Smooth muscle cell (in vitro differentiated cells): ENCODE results near the gene GATA2. TPM values are rescaled to one million over a fixed set of nuclear protein-coding genes. Genes with fewer than 3 reads are reported as not detected.

Experiments used
- DNase-seq: peaks from one replicate; lab custom pipeline; 2025; ENCODE audit not compliant: unreplicated experiment; lab: John Stamatoyannopoulos, UW
- H2AFZ ChIP-seq: fragments of 200-600 bp; sonication (generic); 2 replicates; pipeline ENCODE4 v1.6.0; 2016; ENCODE audit warnings: antibody characterized with exemption, low read depth, mild to moderate bottlenecking
- H3F3A ChIP-seq: fragments of 200-600 bp; sonication (generic); 2 replicates; pipeline ENCODE4 v1.6.0; 2017; ENCODE audit warnings: antibody characterized with exemption, low read depth
- H3K27ac ChIP-seq: fragments of 200-600 bp; sonication (generic); 2 replicates; pipeline ENCODE4 v1.5.1; 2016; ENCODE audit warnings: low read depth, mild to moderate bottlenecking
- H3K27me3 ChIP-seq: fragments of 200-600 bp; sonication (generic); 2 replicates; pipeline ENCODE4 v1.6.1; 2016; ENCODE audit warnings: low read depth, mild to moderate bottlenecking
- H3K36me3 ChIP-seq: fragments of 200-600 bp; sonication (generic); 2 replicates; pipeline ENCODE4 v1.5.1; 2016; ENCODE audit warnings: low read depth
- H3K4me1 ChIP-seq: fragments of 200-600 bp; sonication (generic); 2 replicates; pipeline ENCODE4 v1.5.1; 2016; ENCODE audit warnings: low read depth
- H3K4me2 ChIP-seq: fragments of 200-600 bp; sonication (generic); 2 replicates; pipeline ENCODE4 v1.6.0; 2016; ENCODE audit warnings: mild to moderate bottlenecking
- H3K4me3 ChIP-seq: fragments of 200-600 bp; sonication (generic); 2 replicates; pipeline ENCODE4 v1.5.1; 2016; ENCODE audit warnings: mild to moderate bottlenecking
- H3K79me2 ChIP-seq: fragments of 200-600 bp; sonication (generic); 2 replicates; pipeline ENCODE4 v1.6.0; 2016; ENCODE audit warnings: low read depth, mild to moderate bottlenecking
- H3K9ac ChIP-seq: fragments of 200-600 bp; sonication (generic); 2 replicates; pipeline ENCODE4 v1.6.0; 2016; ENCODE audit warnings: low read depth
- H3K9me3 ChIP-seq: fragments of 200-600 bp; sonication (generic); replicated peaks from 2 replicates; pipeline ENCODE4 v1.5.1; 2016; ENCODE audit warnings: low read depth
- H4K20me1 ChIP-seq: fragments of 200-600 bp; sonication (generic); 2 replicates; pipeline ENCODE4 v1.6.0; 2016; ENCODE audit warnings: low read depth
- WGBS: methylation state at CpG from one replicate; pipeline ENCODE4 v1.1.7; 2016; ENCODE audit warnings: low lambda C conversion rate; 5-methylcytosine and 5-hydroxymethylcytosine counted together
- polyA plus RNA-seq: library from polyadenylated mRNA; unstranded; fragments of >200 nt; fragmentation: Nextera tagmentation; extraction: Ambion mirVana; gene quantifications from 2 replicates; pipeline ENCODE4 v1.2.1, GENCODE V29; 2016
- total RNA-seq: library from RNA; depleted of rRNA; stranded (reverse); fragments of >200 nt; gene quantifications from 2 replicates; pipeline ENCODE4 v1.2.3, GENCODE V29; 2014
- TF ChIP-seq, protein P1 (sequence below): fragments of 200-600 bp; sonication (generic); IDR thresholded peaks from 2 replicates; pipeline ENCODE4 v1.5.1; 2017; ENCODE audit warnings: borderline replicate concordance, mild to moderate bottlenecking, antibody characterized with exemption; ENCODE audit not compliant: insufficient read depth, poor library complexity, severe bottlenecking

Gene GATA2
- total and polyA plus RNA-seq, 2 experiments from 2014 or later = 5.8 to 6.8 TPM

DNA sequence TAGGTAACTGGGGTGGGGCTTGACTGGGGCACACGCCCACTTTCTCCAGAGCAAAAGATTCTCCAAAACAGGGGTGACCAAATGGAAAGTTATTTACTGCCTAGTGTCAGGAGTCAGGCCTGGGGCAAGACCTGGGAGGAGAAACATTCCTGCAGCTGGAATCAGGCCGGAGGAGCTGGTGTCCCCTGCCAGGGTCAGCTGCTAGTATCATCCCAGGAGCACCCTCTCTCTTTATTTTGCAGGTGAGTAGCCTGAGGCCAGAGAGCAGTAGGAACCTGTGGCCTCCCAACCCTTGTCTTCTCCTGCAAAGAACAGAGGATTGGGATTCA, 59.2 kb downstream of the GATA2 start:
- WGBS = 47% methylated on average over 2 of the region's 2 CpGs
- no peak overlapping the region for H3K27ac ChIP-seq

DNA sequence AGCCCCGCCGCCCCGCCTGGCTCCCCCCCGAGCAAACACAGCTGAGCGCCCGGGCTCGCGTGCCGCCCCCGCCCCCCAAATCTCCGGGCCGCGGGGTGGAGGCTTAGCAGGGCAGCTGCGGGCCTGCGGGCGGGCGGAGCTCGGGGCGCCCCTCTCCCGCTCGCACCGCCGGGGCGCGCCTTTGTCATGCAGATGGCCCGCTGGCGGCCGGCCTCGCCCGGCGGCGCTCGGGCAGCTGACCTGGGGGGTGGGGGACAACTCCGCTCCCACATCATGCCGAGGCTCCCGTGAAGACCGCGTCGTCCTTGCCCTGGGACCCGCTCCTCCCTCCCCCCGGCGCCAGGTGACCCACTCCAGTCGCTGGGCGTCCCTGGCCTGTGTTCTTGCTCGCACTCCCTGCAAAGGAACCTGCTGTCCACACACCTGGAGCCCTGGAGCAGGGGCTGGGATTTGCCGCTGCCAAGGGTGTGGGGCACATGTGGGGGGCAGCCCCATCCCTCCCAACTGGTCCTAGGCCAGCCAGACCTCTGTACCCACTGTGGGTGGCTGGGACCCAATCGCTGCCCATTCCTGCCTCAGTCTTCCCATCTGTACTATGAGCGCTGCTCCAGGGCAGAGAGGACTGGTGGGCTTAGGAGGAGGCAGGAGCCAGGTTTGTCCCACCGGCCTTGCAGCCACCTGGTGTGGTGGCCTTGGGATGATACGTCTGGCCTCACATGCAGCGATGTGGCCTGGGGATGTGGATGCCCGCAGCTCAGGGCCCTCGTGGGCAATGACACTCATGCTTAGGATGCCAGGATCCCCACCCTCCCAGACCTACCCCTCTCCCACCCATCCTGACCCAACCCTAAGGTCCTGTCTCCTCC, 59.8 kb downstream of the GATA2 start:
- Histone ChIP-seq H3K9me3 (no peaks in the 10 kb centered on the region), H3K36me3 (no peaks in the 10 kb centered on the region), H3K4me3 (peak overlapping the region; percentile 47), H3K4me1 (peaks cover 4% of the 10 kb centered on the region), H4K20me1 (no peaks in the 10 kb centered on the region), H3K4me2 (peak overlapping the region; percentile 90), H3F3A (peaks cover 4% of the 10 kb centered on the region), H3K9ac (no peak overlapping the region), H3K27ac (no peak overlapping the region), H3K27me3 (peaks cover 38% of the 10 kb centered on the region), H2AFZ (no peak overlapping the region), H3K79me2 (no peaks in the 10 kb centered on the region)
- TF ChIP-seq, protein P1, sequence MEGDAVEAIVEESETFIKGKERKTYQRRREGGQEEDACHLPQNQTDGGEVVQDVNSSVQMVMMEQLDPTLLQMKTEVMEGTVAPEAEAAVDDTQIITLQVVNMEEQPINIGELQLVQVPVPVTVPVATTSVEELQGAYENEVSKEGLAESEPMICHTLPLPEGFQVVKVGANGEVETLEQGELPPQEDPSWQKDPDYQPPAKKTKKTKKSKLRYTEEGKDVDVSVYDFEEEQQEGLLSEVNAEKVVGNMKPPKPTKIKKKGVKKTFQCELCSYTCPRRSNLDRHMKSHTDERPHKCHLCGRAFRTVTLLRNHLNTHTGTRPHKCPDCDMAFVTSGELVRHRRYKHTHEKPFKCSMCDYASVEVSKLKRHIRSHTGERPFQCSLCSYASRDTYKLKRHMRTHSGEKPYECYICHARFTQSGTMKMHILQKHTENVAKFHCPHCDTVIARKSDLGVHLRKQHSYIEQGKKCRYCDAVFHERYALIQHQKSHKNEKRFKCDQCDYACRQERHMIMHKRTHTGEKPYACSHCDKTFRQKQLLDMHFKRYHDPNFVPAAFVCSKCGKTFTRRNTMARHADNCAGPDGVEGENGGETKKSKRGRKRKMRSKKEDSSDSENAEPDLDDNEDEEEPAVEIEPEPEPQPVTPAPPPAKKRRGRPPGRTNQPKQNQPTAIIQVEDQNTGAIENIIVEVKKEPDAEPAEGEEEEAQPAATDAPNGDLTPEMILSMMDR = no peak
- WGBS = 28% methylated on average over 15 of the region's 53 CpGs
- no peak for DNase-seq

More for the DNA sequence above, 59.2 kb downstream of the GATA2 start:
- Histone ChIP-seq H3K9me3 (no peaks in the 10 kb centered on the region), H3K36me3 (no peaks in the 10 kb centered on the region), H3K27me3 (peaks cover 38% of the 10 kb centered on the region), H3K4me2 (no peak overlapping the region), H3F3A (peaks cover 4% of the 10 kb centered on the region), H3K9ac (no peak overlapping the region), H3K79me2 (no peaks in the 10 kb centered on the region), H2AFZ (no peak overlapping the region), H3K4me3 (no peak overlapping the region), H4K20me1 (no peaks in the 10 kb centered on the region), H3K4me1 (peaks cover 4% of the 10 kb centered on the region)
- TF ChIP-seq, protein P1 = no peak
- DNase-seq = no peak

DNA sequence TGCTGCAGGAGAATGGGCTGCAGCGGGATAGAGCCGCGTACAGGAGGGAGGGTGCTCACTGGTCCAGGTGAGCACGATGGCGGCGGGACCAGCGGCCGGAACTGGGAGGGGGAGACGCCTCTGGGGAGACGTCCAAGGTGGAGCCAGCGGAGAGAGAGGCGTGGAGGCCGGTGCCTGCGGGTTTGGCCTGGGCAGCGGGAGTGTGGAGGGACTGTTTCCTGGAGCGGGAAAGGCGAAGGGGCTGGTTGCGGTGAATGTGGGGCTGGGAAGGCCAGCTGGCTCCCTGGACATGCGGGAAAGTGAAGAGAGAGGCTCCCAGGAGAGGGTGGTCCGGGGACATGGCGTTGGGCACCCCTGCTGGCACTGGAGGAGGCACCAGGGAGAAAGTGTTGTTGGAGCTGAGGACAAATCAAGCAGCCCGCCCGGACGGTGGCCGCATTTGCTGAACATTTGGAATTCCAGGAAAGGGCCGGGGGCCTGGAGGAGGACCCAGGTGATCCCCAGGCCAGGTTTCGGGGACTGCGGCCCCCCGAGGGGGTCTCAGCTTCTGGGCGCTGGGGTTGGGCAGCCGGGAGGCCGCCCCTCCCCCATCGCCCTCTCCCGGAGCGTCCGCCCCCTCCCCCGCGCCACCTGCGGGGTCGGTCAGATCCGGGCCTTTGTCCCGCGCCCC, 60.6 kb downstream of the GATA2 start:
- DNase-seq = no peak
- Histone ChIP-seq H2AFZ (no peak overlapping the region), H3K36me3 (no peaks in the 10 kb centered on the region), H3K4me3 (peak overlapping the region; percentile 47), H4K20me1 (no peaks in the 10 kb centered on the region), H3K79me2 (no peaks in the 10 kb centered on the region), H3K27me3 (peaks cover 38% of the 10 kb centered on the region), H3K9ac (no peak overlapping the region), H3F3A (peaks cover 4% of the 10 kb centered on the region), H3K9me3 (no peaks in the 10 kb centered on the region), H3K4me1 (peaks cover 4% of the 10 kb centered on the region), H3K27ac (no peak overlapping the region), H3K4me2 (peak overlapping the region; percentile 90)
- whole genome bisulfite sequencing = 12% methylated on average over 29 of the region's 43 CpGs
- TF ChIP-seq, protein P1 = no peak
